Measurements from ENCODE around the gene KCNJ10.
A peak's percentile ranks its signal among the peaks of the same experiment; 100 is the strongest.

The KCNJ10 gene

DNA sequence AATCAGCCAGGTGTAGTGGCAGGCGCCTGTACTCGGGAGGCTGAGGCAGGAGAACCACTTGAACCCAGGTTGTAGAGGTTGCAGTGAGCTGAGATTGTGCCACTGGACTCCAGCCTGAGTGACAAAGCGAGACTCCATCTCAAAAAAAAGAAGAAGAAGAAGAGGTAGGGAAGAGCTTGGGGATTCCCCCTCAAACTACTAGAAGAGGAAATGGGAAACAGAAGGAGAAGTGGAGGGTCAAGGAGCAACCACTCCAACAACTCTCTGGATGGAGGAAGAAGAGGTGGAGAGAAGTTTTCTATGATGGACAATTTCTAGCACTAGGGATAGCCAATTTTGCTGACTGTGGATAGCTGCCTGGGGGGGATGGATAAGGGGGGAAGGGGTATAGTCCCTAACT, 101.1 kb downstream of the KCNJ10 start:
- H3K4me3 Mint-ChIP-seq: no peak overlapping the region
- peaks cover 17% of the 10 kb centered on the region for H3K27me3 Mint-ChIP-seq
- H3K27ac Mint-ChIP-seq: no peak overlapping the region
- no peaks in the 10 kb centered on the region for H3K9me3 Mint-ChIP-seq
- DNase-seq (no peak), ATAC-seq (no peak)
- H3K4me1 Mint-ChIP-seq: no peaks in the 10 kb centered on the region

DNA sequence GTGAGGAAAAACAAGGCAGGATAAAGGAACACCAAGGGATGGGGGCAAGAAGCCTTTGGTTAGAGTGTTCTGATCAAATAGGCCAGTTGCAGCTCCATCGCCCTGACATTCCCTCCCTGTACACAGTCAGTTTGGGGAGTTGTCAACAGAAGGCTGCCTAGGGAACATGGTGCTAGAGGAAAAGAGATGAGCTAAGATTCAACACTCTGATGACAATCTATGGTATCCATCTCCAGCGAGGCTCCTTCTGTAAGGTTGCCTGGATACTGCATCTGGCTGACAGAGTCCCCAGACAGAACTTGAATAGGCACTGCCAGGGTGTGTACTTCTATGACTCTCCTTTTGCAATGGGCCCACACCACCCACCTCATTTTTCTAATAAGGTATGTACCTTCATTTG, 104.7 kb downstream of the KCNJ10 start:
- H3K4me1 Mint-ChIP-seq: no peaks in the 10 kb centered on the region
- DNase-seq: no peak
- ATAC-seq: no peak
- H3K9me3 Mint-ChIP-seq: no peaks in the 10 kb centered on the region
- no peak overlapping the region for H3K4me3 Mint-ChIP-seq
- no peak overlapping the region for H3K27ac Mint-ChIP-seq
- H3K27me3 Mint-ChIP-seq: peaks cover 10% of the 10 kb centered on the region

DNA sequence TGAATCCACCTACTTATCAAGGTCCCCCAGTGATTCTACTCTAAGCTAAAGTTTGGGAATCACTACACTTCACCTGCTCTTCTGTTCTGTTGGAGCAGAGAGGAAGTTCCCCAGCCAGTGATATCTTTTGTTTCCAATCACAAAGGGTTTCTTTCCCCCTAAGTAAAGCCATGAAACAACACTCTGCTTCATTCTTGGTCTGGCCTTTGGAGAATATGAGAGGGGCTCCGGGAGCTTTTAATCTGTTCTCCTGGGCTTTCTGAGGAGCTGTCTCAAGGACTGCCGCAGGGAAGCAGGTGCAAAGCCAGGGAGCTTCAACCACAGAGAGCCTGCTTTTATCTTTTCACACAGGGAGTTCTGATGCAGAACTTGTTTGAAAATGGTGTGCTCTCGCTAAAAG, 105.8 kb downstream of the KCNJ10 start:
- Mint-ChIP-seq H3K9me3 (no peaks in the 10 kb centered on the region), H3K4me3 (no peak overlapping the region), H3K4me1 (peaks cover 4% of the 10 kb centered on the region), H3K27ac (no peak overlapping the region), H3K27me3 (peaks cover 16% of the 10 kb centered on the region)
- no peak for ATAC-seq
- DNase-seq: no peak

DNA sequence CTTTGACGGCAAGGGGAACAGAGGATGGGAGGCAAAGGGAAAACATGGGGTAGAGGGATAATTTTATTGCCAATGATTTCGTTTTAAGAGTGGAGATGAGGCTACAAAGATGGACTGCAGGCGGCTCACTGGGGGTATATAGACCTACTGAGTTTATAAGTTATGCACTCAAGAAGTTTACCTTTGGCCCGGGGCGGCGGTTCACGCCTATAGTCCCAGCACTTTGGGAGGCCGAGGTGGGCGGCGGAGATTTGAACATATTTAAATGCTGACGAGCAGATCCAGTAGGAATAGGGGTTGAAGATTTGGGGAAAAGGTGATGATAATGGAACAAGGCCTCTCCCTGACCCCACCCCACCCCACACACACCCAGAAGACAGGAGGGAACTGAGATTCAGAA, 107.8 kb downstream of the KCNJ10 start:
- no peaks in the 10 kb centered on the region for H3K9me3 Mint-ChIP-seq
- H3K27me3 Mint-ChIP-seq: peaks cover 11% of the 10 kb centered on the region
- DNase-seq: no peak
- no peak overlapping the region for H3K27ac Mint-ChIP-seq
- no peak for ATAC-seq
- no peak overlapping the region for H3K4me3 Mint-ChIP-seq
- peaks cover 10% of the 10 kb centered on the region for H3K4me1 Mint-ChIP-seq

- Mint-ChIP-seq H3K27me3 (peaks cover 11% of the 10 kb centered on the region), H3K9me3 (no peaks in the 10 kb centered on the region), H3K4me3 (no peak overlapping the region), H3K27ac (no peak overlapping the region), H3K4me1 (peaks cover 10% of the 10 kb centered on the region)
- ATAC-seq (no peak), DNase-seq (no peak)
Measured at GRCh38 chr1:159961636-159962035, 108.3 kb downstream of the KCNJ10 start.

GRCh38 chr1:159960721-159961381, 109.1 kb downstream of the KCNJ10 start:
- Mint-ChIP-seq H3K9me3 (no peaks in the 10 kb centered on the region), H3K4me1 (peaks cover 10% of the 10 kb centered on the region), H3K27me3 (peaks cover 11% of the 10 kb centered on the region), H3K27ac (no peak overlapping the region), H3K4me3 (no peak overlapping the region)
- no peak for DNase-seq
- ATAC-seq: no peak

GRCh38 chr1:159959451-159959850, 110.5 kb downstream of the KCNJ10 start:
- peak overlapping the region in 1 of 2 donors; percentile 5 for H3K27ac Mint-ChIP-seq

DNA sequence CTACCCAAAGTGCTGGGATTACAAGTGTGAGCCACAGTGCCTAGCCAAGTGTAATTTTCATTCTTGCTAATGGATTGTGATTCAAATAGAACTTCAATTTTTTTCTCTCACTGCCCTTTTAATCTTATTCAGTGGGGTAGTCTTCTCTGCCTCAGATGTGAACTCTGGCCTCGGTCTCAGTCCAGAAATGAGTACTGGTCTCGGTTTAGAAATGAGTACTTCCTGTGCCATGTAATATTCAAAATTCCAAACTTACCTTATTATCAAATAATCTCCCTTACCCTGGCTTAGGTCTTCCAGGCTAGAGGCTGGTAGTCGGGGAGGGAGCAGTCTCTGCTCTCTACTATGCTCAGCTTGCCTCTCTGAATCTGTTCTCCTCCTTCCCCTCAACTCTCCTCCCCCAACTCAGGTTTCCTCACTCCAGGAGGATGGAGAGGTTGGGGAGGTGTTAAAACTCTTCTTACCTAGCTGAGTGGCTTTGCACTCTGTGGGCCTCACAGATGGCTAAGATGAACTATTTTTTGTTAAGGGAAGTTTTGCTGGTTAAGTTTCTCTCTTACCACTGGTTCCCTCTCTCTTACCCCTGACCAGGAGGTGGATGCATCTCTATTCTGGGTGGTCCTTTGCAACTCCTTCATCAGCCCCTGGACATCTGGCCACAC, 111.1 kb downstream of the KCNJ10 start:
- ATAC-seq: peak; percentile 82
- no peak for DNase-seq
- Mint-ChIP-seq H3K27ac (peak overlapping the region; percentile 5 to 83), H3K27me3 (peaks cover 20% of the 10 kb centered on the region), H3K4me1 (peaks cover 10% of the 10 kb centered on the region), H3K4me3 (no peak overlapping the region), H3K9me3 (no peaks in the 10 kb centered on the region)

More at GRCh38 chr1:159959451-159959850, 110.5 kb downstream of the KCNJ10 start:
- no peak for ATAC-seq
- Mint-ChIP-seq H3K4me1 (peaks cover 10% of the 10 kb centered on the region), H3K4me3 (no peak overlapping the region), H3K27me3 (peaks cover 14% of the 10 kb centered on the region), H3K9me3 (no peaks in the 10 kb centered on the region)
- DNase-seq: no peak

GRCh38 chr1:159957824-159958268, 112.1 kb downstream of the KCNJ10 start:
- no peak overlapping the region for H3K4me3 Mint-ChIP-seq
- peaks cover 27% of the 10 kb centered on the region for H3K27me3 Mint-ChIP-seq
- H3K9me3 Mint-ChIP-seq: no peaks in the 10 kb centered on the region
- ATAC-seq (no peak), DNase-seq (no peak)
- no peak overlapping the region for H3K27ac Mint-ChIP-seq
- peaks cover 10% of the 10 kb centered on the region for H3K4me1 Mint-ChIP-seq

DNA sequence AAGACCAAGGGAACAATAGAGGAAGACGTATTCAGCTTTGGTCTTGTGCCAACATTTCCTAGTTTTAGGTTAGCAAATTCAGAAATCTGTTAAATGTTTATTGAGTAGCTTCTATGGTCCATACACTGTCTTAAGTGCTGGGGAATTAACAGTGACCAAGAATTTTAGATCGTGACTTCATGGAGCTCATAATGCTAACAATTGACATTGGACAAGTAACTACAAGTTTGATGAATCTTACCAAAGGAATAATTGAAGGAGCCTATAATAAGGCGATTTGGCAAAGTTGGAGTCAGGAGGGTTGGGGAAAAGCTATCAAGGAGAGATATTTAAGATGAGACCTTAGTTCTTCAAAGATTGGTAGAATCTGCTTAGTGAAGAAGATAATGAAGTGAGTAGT, 114.5 kb downstream of the KCNJ10 start:
- Mint-ChIP-seq H3K27me3 (peaks cover 43% of the 10 kb centered on the region), H3K4me3 (no peak overlapping the region), H3K4me1 (peaks cover 10% of the 10 kb centered on the region), H3K9me3 (no peaks in the 10 kb centered on the region), H3K27ac (no peak overlapping the region)
- ATAC-seq (no peak), DNase-seq (no peak)

GRCh38 chr1:159953536-159954515, 116.1 kb downstream of the KCNJ10 start, which contains the start of gene SLAMF9:
Gene SLAMF9, minus strand, starts transcription at chr1:159954237. Its CDS starts 100 bp downstream, at chr1:159954137.
- Mint-ChIP-seq H3K27me3 (peaks cover 35% of the 10 kb centered on the region), H3K27ac (no peak within 1 kb of the TSS), H3K4me3 (no peak within 1 kb of the TSS), H3K4me1 (peaks cover 3% of the 10 kb centered on the region), H3K9me3 (no peaks in the 10 kb centered on the region)
- no peak for DNase-seq
- no peak for ATAC-seq

DNA sequence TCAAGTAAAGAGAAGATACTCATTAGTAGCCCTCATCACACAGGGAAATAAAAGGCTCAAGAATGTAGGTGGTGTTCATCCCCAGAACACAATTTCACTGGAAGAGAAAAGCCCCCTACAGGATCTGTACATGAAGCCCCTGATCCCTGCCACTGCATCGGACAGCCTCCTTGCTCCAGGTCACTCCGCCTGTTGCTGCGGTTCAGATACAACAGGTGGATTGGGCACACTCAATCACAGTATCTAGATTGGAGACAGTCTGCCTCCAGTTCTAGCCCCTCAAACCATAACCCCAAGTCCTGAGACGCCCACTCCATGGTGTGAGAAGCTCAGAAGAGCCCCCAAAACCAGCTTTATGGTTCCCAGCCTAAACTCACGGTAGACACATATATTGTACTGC, 117.0 kb downstream of the KCNJ10 start:
- Mint-ChIP-seq H3K27ac (no peak overlapping the region), H3K4me3 (no peak overlapping the region), H3K4me1 (no peaks in the 10 kb centered on the region), H3K9me3 (no peaks in the 10 kb centered on the region), H3K27me3 (peaks cover 32% of the 10 kb centered on the region)
- ATAC-seq: no peak
- DNase-seq: no peak

GRCh38 chr1:159951551-159951950, 118.4 kb downstream of the KCNJ10 start:
- Mint-ChIP-seq H3K27ac (peak overlapping the region in 1 of 2 donors; percentile 35), H3K9me3 (no peaks in the 10 kb centered on the region), H3K27me3 (peaks cover 32% of the 10 kb centered on the region), H3K4me1 (no peaks in the 10 kb centered on the region), H3K4me3 (no peak overlapping the region)
- no peak for ATAC-seq
- no peak for DNase-seq

DNA sequence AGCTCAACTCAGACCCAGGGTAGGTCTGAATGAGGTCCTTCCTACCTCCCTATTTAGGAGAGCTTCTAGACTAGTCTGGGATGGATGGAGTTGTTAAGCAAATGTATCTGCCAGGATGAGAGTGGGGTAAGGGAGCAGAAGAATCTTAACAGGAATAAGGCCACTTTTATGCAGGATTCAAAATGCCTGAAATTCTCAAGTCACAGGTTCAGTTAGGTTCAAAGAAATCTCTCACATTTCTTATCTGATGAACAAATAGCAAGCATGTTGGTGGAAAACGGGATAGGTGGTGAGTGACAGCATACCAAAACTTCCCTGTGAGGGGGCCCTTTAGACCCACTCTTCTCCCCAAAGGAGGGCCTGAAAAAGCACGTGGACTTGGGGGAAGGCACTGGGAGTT, 118.9 kb downstream of the KCNJ10 start:
- Mint-ChIP-seq H3K27me3 (peaks cover 32% of the 10 kb centered on the region), H3K4me3 (no peak overlapping the region), H3K27ac (no peak overlapping the region), H3K9me3 (no peaks in the 10 kb centered on the region), H3K4me1 (peaks cover 2% of the 10 kb centered on the region)
- DNase-seq: no peak
- no peak for ATAC-seq

DNA sequence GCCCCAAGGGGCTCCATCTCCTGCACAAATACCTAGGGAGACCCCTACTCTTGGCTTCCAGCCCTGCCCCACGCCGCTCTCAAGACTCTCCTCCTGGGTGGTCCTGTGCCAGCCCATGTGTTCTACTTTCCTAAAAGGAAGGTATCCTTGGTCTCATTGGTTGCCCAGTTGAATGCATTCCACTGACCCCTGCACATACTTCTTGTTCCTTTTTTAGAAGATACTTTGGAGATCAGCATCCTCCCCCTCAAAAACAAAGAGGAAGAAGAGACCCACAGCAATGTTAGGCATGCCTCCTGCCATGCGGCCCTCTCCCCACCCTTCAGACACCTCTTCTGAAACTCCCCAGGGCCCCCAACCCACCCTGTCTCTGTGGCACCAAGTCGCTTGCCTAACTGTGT, 120.0 kb downstream of the KCNJ10 start:
- Mint-ChIP-seq H3K27ac (peak overlapping the region in 1 of 2 donors; percentile 19), H3K4me3 (no peak overlapping the region), H3K9me3 (no peaks in the 10 kb centered on the region), H3K27me3 (peaks cover 41% of the 10 kb centered on the region), H3K4me1 (peaks cover 12% of the 10 kb centered on the region)
- ATAC-seq (no peak), DNase-seq (no peak)
